ENCODE results near the gene ANKRD52.

Gene ANKRD52

GRCh38 chr12:56208006-56208405 lies 50.2 kb downstream of the ANKRD52 start:
- no peak for DNase-seq (ENCODE audit: low read depth)

DNA sequence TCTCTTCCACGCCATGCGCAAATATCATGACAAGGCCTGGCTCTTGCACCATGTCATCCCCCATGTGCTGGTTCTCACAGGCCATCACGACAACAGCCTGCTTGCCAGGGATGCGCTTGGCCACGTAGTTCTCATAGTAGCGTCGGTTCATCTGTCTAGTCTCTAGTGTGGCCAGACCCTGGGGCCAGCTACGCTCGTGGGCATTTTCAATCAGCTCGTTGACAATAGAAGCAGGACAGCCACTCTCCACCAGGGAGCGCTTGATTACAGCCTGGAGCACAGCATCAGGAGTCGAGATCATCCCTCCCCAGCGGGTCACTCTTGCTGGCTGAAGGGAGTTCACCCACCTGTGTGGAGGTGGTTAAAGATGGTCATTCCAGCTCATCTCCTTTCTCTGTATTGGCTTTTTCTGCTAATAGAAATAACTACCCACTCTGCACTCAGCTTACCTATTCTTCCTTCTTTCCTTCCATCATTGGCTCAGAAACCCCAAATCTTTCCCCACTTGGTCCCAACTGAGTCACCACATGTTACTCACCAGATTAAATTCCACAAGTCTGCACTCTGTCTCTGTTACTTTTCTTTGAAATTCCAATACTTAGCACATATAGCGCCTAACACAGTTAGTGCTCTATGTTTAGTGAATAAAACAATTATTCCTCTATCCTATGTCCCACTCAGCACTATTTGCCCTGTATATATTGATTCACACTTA lies 51.6 kb downstream of the ANKRD52 start:
- no peak for DNase-seq (ENCODE audit: low read depth)

DNA sequence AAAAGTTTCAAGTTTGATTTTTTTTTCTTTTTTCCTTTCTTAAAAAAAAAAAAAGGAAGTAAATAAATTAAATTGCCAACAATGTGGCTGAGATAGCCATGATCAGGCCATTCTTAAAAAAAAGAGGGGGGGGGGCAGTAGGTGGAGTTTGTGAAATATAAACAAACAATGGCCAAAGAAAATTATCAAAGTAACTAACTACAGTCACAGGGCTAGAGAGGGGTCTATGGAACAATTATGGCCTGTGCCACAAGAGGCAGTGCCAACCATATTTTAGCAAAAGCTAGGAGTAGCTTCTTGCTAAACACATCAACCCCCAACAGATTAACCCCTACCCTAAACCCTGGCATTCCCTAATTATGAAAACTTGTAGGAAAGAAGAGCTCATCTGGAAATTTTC lies 52.7 kb downstream of the ANKRD52 start:
- no peak for DNase-seq (ENCODE audit: low read depth)

DNA sequence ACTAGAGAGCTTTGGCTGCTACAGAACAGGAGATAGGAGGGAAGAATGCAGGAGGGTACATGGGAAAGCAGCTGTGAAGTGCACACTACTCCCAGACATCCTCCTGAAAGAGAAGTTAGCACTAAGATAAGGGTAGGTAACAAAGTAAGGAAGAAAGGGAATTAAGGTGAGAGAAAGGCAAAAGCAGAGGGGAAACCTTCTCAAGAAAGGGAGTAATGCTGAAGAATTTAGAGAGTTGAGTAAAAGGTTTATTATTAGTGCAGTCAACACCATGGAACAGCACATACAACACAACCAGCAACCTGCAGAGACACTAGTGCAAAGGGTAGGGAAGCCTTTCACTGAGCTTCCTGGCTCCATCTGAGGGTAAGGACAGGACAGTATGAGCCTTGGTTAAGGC lies 53.9 kb downstream of the ANKRD52 start:
- DNase-seq (ENCODE audit: low read depth), result no peak

- no peak for DNase-seq (ENCODE audit: low read depth)
These were observed 55.3 kb downstream of the ANKRD52 start for GRCh38 chr12:56202838-56203237.

GRCh38 chr12:56202366-56202765 lies 55.8 kb downstream of the ANKRD52 start:
- DNase-seq (ENCODE audit: low read depth), result no peak

DNA sequence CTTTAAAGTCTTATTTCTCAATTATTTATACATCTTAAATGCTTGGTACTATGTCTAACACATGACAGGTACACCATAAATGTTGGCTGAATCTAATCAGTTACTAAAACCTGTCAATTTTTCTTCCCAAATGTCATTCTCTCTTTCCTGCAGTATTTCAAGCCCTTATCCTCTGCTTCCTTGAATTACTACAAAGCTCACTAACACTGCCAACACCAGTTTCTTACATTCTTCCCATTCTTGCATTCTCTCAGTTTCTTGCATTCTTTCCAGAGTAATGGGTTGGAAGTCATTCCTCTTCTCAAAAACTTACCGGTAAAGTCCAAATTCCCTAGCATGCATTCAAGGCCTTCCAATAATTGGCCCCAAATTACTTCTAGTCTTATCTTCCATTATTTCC lies 59.3 kb downstream of the ANKRD52 start:
- no peak for DNase-seq (ENCODE audit: low read depth)

- no peak for DNase-seq (ENCODE audit: low read depth)
These were observed 60.1 kb downstream of the ANKRD52 start for GRCh38 chr12:56197921-56198635.

- DNase-seq (ENCODE audit: low read depth), result peak; percentile 73
These were observed 61.2 kb downstream of the ANKRD52 start for GRCh38 chr12:56196818-56197550.

GRCh38 chr12:56193025-56193578 lies 65.1 kb downstream of the ANKRD52 start:
- DNase-seq (ENCODE audit: low read depth), result peak; percentile 75

DNA sequence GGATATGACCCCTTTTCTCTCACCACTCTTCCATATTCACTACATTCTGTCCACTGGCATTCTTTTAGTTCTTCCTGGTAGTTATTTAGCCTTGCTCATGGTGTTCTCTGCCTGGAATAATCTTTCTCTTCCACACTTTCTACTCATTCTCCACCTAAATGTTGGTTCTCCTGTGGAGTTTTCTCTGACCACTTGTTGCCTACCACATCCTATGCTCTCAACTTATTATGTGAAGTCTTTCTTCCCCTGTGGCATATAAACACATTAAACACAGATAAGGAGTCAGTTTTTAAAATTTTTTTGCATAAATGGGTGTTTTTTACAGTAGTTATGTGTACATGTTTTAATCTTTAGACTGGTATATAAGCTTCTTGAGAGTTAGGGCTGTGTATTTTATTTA lies 65.6 kb downstream of the ANKRD52 start:
- DNase-seq (ENCODE audit: low read depth), result no peak

DNA sequence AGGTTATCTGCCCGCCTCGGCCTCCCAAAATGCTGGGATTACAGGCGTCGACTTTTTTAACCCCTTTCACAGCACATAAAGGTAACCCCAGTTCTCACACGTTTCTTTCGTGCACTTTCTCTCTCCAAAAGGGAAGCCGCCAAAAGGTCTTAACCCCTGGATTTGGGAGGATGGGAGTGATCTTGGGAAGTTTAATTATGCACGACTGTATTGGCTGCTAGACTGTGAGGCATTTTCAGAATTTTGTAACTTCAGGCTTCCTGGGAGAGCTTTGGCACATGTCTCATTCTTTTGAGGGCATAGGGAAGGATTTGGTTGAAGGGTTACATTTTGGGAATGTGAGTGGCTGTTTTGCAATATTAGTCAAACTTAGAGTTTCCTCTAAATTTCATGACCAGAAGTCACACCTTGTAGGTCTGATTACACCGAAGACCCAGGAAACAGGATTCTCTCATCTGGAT lies 67.5 kb downstream of the ANKRD52 start:
- DNase-seq (ENCODE audit: low read depth), result no peak

DNA sequence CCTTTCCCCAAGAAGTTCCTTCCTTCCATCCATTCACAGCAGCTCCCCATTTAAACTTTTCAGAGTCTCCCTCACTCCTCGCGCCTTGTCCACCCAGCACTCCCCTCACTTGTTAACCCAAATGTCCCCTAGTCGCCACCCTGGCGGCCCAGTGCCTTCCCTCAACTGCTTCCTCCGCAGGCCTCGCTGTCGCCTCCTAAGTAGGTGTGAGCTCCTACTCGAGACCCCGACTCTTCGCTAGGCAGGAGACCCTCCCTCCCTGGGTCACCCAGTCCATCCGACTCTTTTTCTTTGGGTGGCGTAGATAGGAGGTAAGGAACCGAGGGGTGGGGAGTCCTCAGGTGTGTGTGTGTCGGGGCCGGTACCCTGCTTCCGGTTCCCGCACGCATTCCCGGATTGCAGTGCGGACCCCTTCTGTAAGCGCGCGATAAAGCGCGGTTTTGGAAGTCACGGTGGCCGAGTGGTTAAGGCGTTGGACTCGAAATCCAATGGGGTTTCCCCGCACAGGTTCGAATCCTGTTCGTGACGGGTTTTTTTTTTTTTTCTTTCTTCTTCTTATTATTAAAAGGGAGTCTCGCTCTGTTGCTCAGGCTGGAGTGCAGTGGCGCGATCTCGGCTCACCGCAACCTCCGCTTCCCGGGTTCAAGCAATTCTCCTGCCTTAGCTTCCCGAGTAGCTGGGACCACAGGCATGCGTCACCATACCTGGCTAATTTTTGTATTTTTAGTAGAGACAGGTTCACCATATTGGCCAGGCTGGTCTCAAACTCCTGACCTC lies 68.1 kb downstream of the ANKRD52 start:
- DNase-seq (ENCODE audit: low read depth), result peak; percentile 56

- DNase-seq (ENCODE audit: low read depth), result peak; percentile 78
These were observed 68.9 kb downstream of the ANKRD52 start, which contains the start of gene SMARCC2 for GRCh38 chr12:56189099-56189917. Gene SMARCC2 (minus strand): TSS chr12:56189483. CDS start chr12:56189461, 22 bp downstream.

DNA sequence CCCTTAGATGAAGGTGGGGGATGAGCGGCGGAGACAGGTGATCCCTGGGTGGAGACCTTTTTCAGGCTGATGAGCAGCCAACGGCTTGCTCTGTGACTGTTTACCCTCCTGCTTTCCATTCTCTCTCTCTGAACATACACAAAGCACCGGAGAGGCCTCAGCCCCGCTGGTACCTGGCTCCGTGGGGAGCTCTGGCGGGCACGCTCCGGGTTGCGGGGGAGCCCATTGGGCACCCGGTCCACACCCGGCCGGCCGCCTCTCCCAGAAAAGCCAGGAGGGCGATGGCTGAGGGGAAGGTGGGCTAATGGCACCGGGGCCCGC lies 69.4 kb downstream of the ANKRD52 start:
- no peak for DNase-seq (ENCODE audit: low read depth)

- no peak for DNase-seq (ENCODE audit: low read depth)
These were observed 69.9 kb downstream of the ANKRD52 start for GRCh38 chr12:56188131-56188777.

Data from stromal cell of bone marrow (primary cell).